A673 (cell line): ENCODE measurements around the gene PCNA. TPM values are rescaled to one million over a fixed set of nuclear protein-coding genes. Genes with fewer than 3 reads are reported as not detected.

ENCODE experiments used
- BruUV-seq: library from RNA; stranded (reverse); fragments of 400-500 nt; replicated peaks from 2 replicates; lab custom pipeline; 2021; lab: Mats Ljungman, UMichigan
- CTCF ChIA-PET: fragments of 300-600 bp; sonication (Branson Sonifier 250); formaldehyde crosslinking; loops from one replicate; lab custom pipeline; 2022; ENCODE audit warnings: antibody characterized with exemption; lab: Charles Lee
- POLR2A ChIA-PET: fragments of 300-600 bp; sonication (Branson Sonifier 250); formaldehyde crosslinking; loops from one replicate; lab custom pipeline; 2022; ENCODE audit warnings: antibody characterized with exemption; ENCODE audit not compliant: low non-redundant PET; lab: Charles Lee
- DNase-seq: peaks from one replicate; pipeline ENCODE4 v3.0.0-alpha.2; 2015; ENCODE audit warnings: low spot score
- H3K27ac ChIP-seq: fragments of 200-600 bp; sonication (generic); 2 replicates; pipeline ENCODE4 v1.5.1; 2016; ENCODE audit warnings: mixed run types, low read depth, mild to moderate bottlenecking, mixed read lengths, antibody characterized with exemption, low read length; ENCODE audit not compliant: poor library complexity, severe bottlenecking
- H3K27me3 ChIP-seq: fragments of 200-600 bp; sonication (generic); replicated peaks from 2 replicates; pipeline ENCODE4 v1.6.1; 2017; ENCODE audit warnings: mixed run types, low read depth, mild to moderate bottlenecking, mixed read lengths, antibody characterized with exemption, low read length; ENCODE audit not compliant: insufficient read depth, poor library complexity
- H3K36me3 ChIP-seq: fragments of 200-600 bp; sonication (generic); 2 replicates; pipeline ENCODE4 v1.6.1; 2016; ENCODE audit warnings: mixed run types, mild to moderate bottlenecking, mixed read lengths, antibody characterized with exemption, low read length; ENCODE audit not compliant: insufficient read depth, poor library complexity, severe bottlenecking
- H3K4me1 ChIP-seq: fragments of 200-600 bp; sonication (generic); 2 replicates; pipeline ENCODE4 v1.6.1; 2017; ENCODE audit warnings: mixed run types, mild to moderate bottlenecking, mixed read lengths, antibody characterized with exemption, low read length; ENCODE audit not compliant: insufficient read depth, poor library complexity, severe bottlenecking
- H3K4me3 ChIP-seq: fragments of 200-600 bp; sonication (generic); 2 replicates; pipeline ENCODE4 v1.5.1; 2016; ENCODE audit warnings: low read depth, mixed run types, mild to moderate bottlenecking, mixed read lengths, low read length; ENCODE audit not compliant: poor library complexity, severe bottlenecking
- H3K9me3 ChIP-seq: fragments of 200-600 bp; sonication (generic); 2 replicates; pipeline ENCODE4 v1.6.1; 2016; ENCODE audit warnings: mixed run types, low read depth, mild to moderate bottlenecking, mixed read lengths, antibody characterized with exemption, low read length; ENCODE audit not compliant: poor library complexity, severe bottlenecking
- CTCF ChIP-seq: fragments of 300-800, 200-600 bp; sonication (generic); conservative IDR thresholded peaks from 2 replicates; pipeline ENCODE4 v1.5.1; 2017; ENCODE audit warnings: low read depth, mild to moderate bottlenecking, antibody characterized with exemption, low read length, moderate library complexity, mixed read lengths
- EZH2 ChIP-seq: fragments of 200-600 bp; sonication (generic); IDR thresholded peaks from 2 replicates; pipeline ENCODE4 v1.6.1; 2017; ENCODE audit warnings: borderline replicate concordance, low read depth, mild to moderate bottlenecking, mixed read lengths, antibody characterized with exemption, low read length; ENCODE audit not compliant: poor library complexity, severe bottlenecking
- intact Hi-C: fragments of 100-400 bp; cut with micrococcal nuclease; formaldehyde crosslinking; loops from one replicate; pipeline ENCODE4 v1.10.0; 2022; ENCODE audit not compliant: unreplicated experiment
- total RNA-seq: library from RNA; stranded (reverse); gene quantifications from 2 replicates; pipeline ENCODE4 v1.2.3, GENCODE V29; 2021

The PCNA gene
- total RNA-seq, 1 experiment from 2014 or later, result 397 TPM

- intact Hi-C loops, result loop anchor here (10.0 kb wide), 1 partner anchor 128 kb away; no protein-coding TSS in a partner anchor
- no peaks in the 10 kb centered on the region for H3K27me3 ChIP-seq
- H3K27ac ChIP-seq, result no peak overlapping the region
- CTCF ChIA-PET, result no interaction called here
- no peak for DNase-seq
- POLR2A ChIA-PET, result no interaction called here
- TF ChIP-seq CTCF (no peak), EZH2 (no peak)
- no TSS peak for BruUV-seq
- no peaks in the 10 kb centered on the region for H3K4me1 ChIP-seq
- no peaks in the 10 kb centered on the region for H3K9me3 ChIP-seq
- peaks cover 5% of the 10 kb centered on the region for H3K36me3 ChIP-seq
- H3K4me3 ChIP-seq, result no peak overlapping the region
Observed at GRCh38 chr20:5092765-5093339, 26.9 kb downstream of the PCNA start.

- intact Hi-C loops, result loop anchor here (10.0 kb wide), 1 partner anchor 127 kb away; no protein-coding TSS in a partner anchor
- ChIA-PET POLR2A (no interaction called here), CTCF (no interaction called here)
Observed at GRCh38 chr20:5091902-5092301, 27.9 kb downstream of the PCNA start.

GRCh38 chr20:5090191-5090590 is 29.6 kb downstream of the PCNA start:
- no peak for DNase-seq
- Histone ChIP-seq H3K36me3 (peaks cover 4% of the 10 kb centered on the region), H3K9me3 (no peaks in the 10 kb centered on the region), H3K4me3 (no peak overlapping the region), H3K27ac (no peak overlapping the region), H3K27me3 (no peaks in the 10 kb centered on the region), H3K4me1 (no peaks in the 10 kb centered on the region)
- ChIA-PET CTCF (no interaction called here), POLR2A (no interaction called here)
- intact Hi-C loops, result loop anchor here (10.0 kb wide), 1 partner anchor 125 kb away; no protein-coding TSS in a partner anchor
- TF ChIP-seq CTCF (no peak), EZH2 (no peak)
- BruUV-seq, result no TSS peak

More at GRCh38 chr20:5091902-5092301, 27.9 kb downstream of the PCNA start:
- peaks cover 4% of the 10 kb centered on the region for H3K36me3 ChIP-seq
- H3K9me3 ChIP-seq, result no peaks in the 10 kb centered on the region
- no peak overlapping the region for H3K27ac ChIP-seq
- no peaks in the 10 kb centered on the region for H3K4me1 ChIP-seq
- no TSS peak for BruUV-seq
- no peak overlapping the region for H3K4me3 ChIP-seq
- H3K27me3 ChIP-seq, result no peaks in the 10 kb centered on the region
- TF ChIP-seq EZH2 (no peak), CTCF (no peak)
- DNase-seq, result no peak
